KOPT-K1 (cell line): ENCODE data around the gene PARD3.

ENCODE experiments used
- H3K27ac ChIP-seq: fragments of 200-600 bp; sonication (generic); 2 replicates; pipeline ENCODE4 v1.5.1; 2016; ENCODE audit warnings: antibody characterized with exemption, mild to moderate bottlenecking, low read depth, low read length; ENCODE audit not compliant: poor library complexity, severe bottlenecking
- H3K36me3 ChIP-seq: fragments of 200-600 bp; sonication (generic); 2 replicates; pipeline ENCODE4 v1.5.1; 2017; ENCODE audit warnings: antibody characterized with exemption, mild to moderate bottlenecking, low read length, moderate library complexity; ENCODE audit not compliant: insufficient read depth
- H3K9me3 ChIP-seq: fragments of 200-600 bp; sonication (generic); 2 replicates; pipeline ENCODE4 v1.5.1; 2017; ENCODE audit warnings: antibody characterized with exemption, low read length, mild to moderate bottlenecking; ENCODE audit not compliant: insufficient read depth, poor library complexity, severe bottlenecking

PARD3 gene

GRCh38 chr10:34578468-34578867, 236.6 kb downstream of the PARD3 start:
- Histone ChIP-seq H3K27ac (no peak overlapping the region), H3K36me3 (no peaks in the 10 kb centered on the region), H3K9me3 (no peaks in the 10 kb centered on the region)

GRCh38 chr10:34576797-34577196, 238.3 kb downstream of the PARD3 start:
- H3K36me3 ChIP-seq: no peaks in the 10 kb centered on the region
- H3K27ac ChIP-seq: no peak overlapping the region
- H3K9me3 ChIP-seq: no peaks in the 10 kb centered on the region

GRCh38 chr10:34575882-34576281, 239.2 kb downstream of the PARD3 start:
- no peaks in the 10 kb centered on the region for H3K9me3 ChIP-seq
- H3K27ac ChIP-seq: no peak overlapping the region
- no peaks in the 10 kb centered on the region for H3K36me3 ChIP-seq

- H3K27ac ChIP-seq: no peak overlapping the region
- no peaks in the 10 kb centered on the region for H3K9me3 ChIP-seq
- H3K36me3 ChIP-seq: no peaks in the 10 kb centered on the region
These were observed 240.7 kb downstream of the PARD3 start for GRCh38 chr10:34574353-34574934.

- Histone ChIP-seq H3K36me3 (no peaks in the 10 kb centered on the region), H3K9me3 (no peaks in the 10 kb centered on the region), H3K27ac (no peak overlapping the region)
These were observed 244.2 kb downstream of the PARD3 start for GRCh38 chr10:34570887-34571286.

- no peak overlapping the region for H3K27ac ChIP-seq
- no peaks in the 10 kb centered on the region for H3K36me3 ChIP-seq
- H3K9me3 ChIP-seq: no peaks in the 10 kb centered on the region
These were observed 247.3 kb downstream of the PARD3 start for GRCh38 chr10:34567659-34568253.

GRCh38 chr10:34565934-34566333, 249.2 kb downstream of the PARD3 start:
- H3K9me3 ChIP-seq: no peaks in the 10 kb centered on the region
- H3K27ac ChIP-seq: no peak overlapping the region
- H3K36me3 ChIP-seq: no peaks in the 10 kb centered on the region

GRCh38 chr10:34558093-34558583, 257.0 kb downstream of the PARD3 start:
- Histone ChIP-seq H3K36me3 (no peaks in the 10 kb centered on the region), H3K27ac (no peak overlapping the region), H3K9me3 (no peaks in the 10 kb centered on the region)

- no peaks in the 10 kb centered on the region for H3K36me3 ChIP-seq
- no peak overlapping the region for H3K27ac ChIP-seq
- no peaks in the 10 kb centered on the region for H3K9me3 ChIP-seq
These were observed 257.9 kb downstream of the PARD3 start for GRCh38 chr10:34557173-34557572.

GRCh38 chr10:34555653-34556052, 259.4 kb downstream of the PARD3 start:
- Histone ChIP-seq H3K9me3 (no peaks in the 10 kb centered on the region), H3K36me3 (no peaks in the 10 kb centered on the region), H3K27ac (no peak overlapping the region)

GRCh38 chr10:34553747-34554146, 261.3 kb downstream of the PARD3 start:
- Histone ChIP-seq H3K36me3 (no peaks in the 10 kb centered on the region), H3K9me3 (no peaks in the 10 kb centered on the region), H3K27ac (no peak overlapping the region)

GRCh38 chr10:34551295-34551694, 263.8 kb downstream of the PARD3 start:
- H3K27ac ChIP-seq: no peak overlapping the region
- no peaks in the 10 kb centered on the region for H3K36me3 ChIP-seq

GRCh38 chr10:34549953-34550352, 265.1 kb downstream of the PARD3 start:
- Histone ChIP-seq H3K9me3 (no peaks in the 10 kb centered on the region), H3K27ac (no peak overlapping the region), H3K36me3 (no peaks in the 10 kb centered on the region)

More at GRCh38 chr10:34551295-34551694, 263.8 kb downstream of the PARD3 start:
- no peaks in the 10 kb centered on the region for H3K9me3 ChIP-seq

GRCh38 chr10:34549001-34549400, 266.1 kb downstream of the PARD3 start:
- H3K27ac ChIP-seq: no peak overlapping the region
- no peaks in the 10 kb centered on the region for H3K9me3 ChIP-seq
- H3K36me3 ChIP-seq: no peaks in the 10 kb centered on the region

- Histone ChIP-seq H3K36me3 (no peaks in the 10 kb centered on the region), H3K27ac (no peak overlapping the region), H3K9me3 (no peaks in the 10 kb centered on the region)
These were observed 266.6 kb downstream of the PARD3 start for GRCh38 chr10:34548466-34548865.

- H3K36me3 ChIP-seq: no peaks in the 10 kb centered on the region
- H3K27ac ChIP-seq: no peak overlapping the region
- H3K9me3 ChIP-seq: no peaks in the 10 kb centered on the region
These were observed 267.4 kb downstream of the PARD3 start for GRCh38 chr10:34547695-34548094.
